ENCODE measurements around the gene BACH2. TPM values are rescaled to one million over a fixed set of nuclear protein-coding genes. Genes with fewer than 3 reads are reported as not detected.
"Not testable (repeated sequence)": the region's sequence is repeated elsewhere in the genome, so short reads cannot be mapped to it uniquely, and the experiment has no call there.

Gene BACH2
- total RNA-seq, 1 donor from 2014 or later, result 5.0 TPM

DNA sequence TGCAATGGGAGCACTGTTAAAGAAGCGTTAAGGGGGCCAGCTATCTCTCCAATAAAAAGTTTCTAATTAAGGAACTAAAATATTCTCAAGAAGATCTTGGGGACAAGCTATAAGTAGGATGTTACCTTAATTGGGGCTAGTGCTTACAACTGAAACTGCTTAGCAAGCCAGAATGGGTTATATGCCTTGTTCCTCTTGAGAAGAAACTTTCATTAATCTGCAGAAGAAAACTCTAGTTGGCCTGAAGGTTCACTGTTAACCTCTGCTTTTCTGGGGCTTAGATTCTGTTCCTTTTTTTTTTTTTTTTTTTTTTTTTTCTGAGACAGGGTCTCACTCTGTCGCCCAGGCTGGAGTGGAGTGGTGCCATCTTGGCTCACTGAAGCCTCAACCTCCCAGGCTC is 82.2 kb downstream of the BACH2 start:
- H3K36me3 ChIP-seq (ENCODE audit: control insufficient read depth, insufficient read depth, low read length), result no peaks in the 10 kb centered on the region
- H3K4me3 ChIP-seq (ENCODE audit: low read depth, low read length), result no peak overlapping the region
- TF ChIP-seq, protein P1, sequence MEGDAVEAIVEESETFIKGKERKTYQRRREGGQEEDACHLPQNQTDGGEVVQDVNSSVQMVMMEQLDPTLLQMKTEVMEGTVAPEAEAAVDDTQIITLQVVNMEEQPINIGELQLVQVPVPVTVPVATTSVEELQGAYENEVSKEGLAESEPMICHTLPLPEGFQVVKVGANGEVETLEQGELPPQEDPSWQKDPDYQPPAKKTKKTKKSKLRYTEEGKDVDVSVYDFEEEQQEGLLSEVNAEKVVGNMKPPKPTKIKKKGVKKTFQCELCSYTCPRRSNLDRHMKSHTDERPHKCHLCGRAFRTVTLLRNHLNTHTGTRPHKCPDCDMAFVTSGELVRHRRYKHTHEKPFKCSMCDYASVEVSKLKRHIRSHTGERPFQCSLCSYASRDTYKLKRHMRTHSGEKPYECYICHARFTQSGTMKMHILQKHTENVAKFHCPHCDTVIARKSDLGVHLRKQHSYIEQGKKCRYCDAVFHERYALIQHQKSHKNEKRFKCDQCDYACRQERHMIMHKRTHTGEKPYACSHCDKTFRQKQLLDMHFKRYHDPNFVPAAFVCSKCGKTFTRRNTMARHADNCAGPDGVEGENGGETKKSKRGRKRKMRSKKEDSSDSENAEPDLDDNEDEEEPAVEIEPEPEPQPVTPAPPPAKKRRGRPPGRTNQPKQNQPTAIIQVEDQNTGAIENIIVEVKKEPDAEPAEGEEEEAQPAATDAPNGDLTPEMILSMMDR (IDR thresholded peaks at IDR 0.05; ENCODE audit: insufficient read depth, low read length, poor library complexity, severe bottlenecking), result no peak
- H3K27me3 ChIP-seq (ENCODE audit: control insufficient read depth, insufficient read depth, low read length), result no peaks in the 10 kb centered on the region
- no peak for DNase-seq (ENCODE audit: low read depth)

DNA sequence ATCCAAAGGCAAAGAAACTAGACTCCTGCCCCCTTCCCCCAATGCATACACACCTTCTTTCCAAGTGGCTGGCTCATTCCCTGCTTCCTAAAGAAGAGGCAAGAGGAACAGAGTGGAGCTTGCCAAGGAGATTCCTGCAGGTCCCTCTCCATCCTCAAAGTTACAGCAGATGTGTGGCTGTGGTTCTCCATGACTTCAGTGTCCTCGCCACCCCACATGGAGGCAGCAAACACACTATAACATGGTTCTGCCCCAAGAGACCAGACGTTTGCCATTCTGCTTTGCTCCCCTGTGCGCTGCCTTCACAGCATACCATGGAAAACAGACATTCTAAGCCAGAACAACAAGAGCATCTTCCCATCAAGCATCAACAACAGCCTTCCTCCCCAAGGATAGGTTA is 84.4 kb downstream of the BACH2 start:
- H3K27me3 ChIP-seq (ENCODE audit: control insufficient read depth, insufficient read depth, low read length), result no peaks in the 10 kb centered on the region

DNA sequence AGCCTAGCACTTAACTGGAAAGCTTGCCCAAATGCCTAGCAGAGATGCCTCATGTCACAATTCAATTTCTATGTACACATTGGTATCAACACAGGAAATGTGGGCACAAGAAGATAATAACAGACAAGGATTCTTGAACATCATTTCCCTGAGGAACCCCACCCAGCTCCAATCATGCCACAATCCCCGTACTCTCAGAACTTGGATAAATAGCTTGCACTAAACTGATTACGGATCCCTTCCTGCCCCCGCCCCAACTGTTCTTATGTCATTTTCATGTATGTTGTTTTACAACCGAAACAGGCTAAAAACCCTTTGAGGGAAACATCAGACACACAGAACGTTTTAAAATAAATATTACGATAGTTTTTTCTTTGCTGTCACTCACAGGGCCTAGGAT is 87.1 kb downstream of the BACH2 start:
- no peaks in the 10 kb centered on the region for H3K27me3 ChIP-seq (ENCODE audit: control insufficient read depth, insufficient read depth, low read length)
- H3K36me3 ChIP-seq (ENCODE audit: control insufficient read depth, insufficient read depth, low read length), result no peaks in the 10 kb centered on the region
- H3K4me3 ChIP-seq (ENCODE audit: low read depth, low read length), result no peak overlapping the region
- no peak for DNase-seq (ENCODE audit: low read depth)
- TF ChIP-seq, protein P1 (IDR thresholded peaks at IDR 0.05; ENCODE audit: insufficient read depth, low read length, poor library complexity, severe bottlenecking), result no peak

More for the DNA sequence above, 84.4 kb downstream of the BACH2 start:
- TF ChIP-seq, protein P1 (IDR thresholded peaks at IDR 0.05; ENCODE audit: insufficient read depth, low read length, poor library complexity, severe bottlenecking), result no peak
- no peak for DNase-seq (ENCODE audit: low read depth)
- H3K36me3 ChIP-seq (ENCODE audit: control insufficient read depth, insufficient read depth, low read length), result no peaks in the 10 kb centered on the region
- no peak overlapping the region for H3K4me3 ChIP-seq (ENCODE audit: low read depth, low read length)

DNA sequence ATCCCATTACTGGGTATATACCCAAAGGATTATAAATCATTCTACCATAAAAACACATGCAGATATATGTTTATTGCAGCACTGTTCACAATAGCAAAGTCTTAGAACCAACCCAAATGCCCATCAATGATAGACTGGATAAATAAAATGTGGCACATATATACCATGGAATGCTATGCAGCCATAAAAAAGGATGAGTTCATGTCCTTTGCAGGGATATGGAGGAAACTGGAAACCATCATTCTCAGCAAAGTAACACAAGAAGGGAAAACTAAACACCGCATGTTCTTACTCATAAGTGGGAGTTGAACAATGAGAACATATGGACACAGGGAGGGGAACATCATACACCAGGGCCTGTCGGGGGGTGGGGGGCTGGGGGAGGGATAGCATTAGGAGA is 88.0 kb downstream of the BACH2 start:
- H3K36me3 ChIP-seq (ENCODE audit: control insufficient read depth, insufficient read depth, low read length); H3K27me3 ChIP-seq (ENCODE audit: control insufficient read depth, insufficient read depth, low read length); DNase-seq (ENCODE audit: low read depth): not testable (repeated sequence)

DNA sequence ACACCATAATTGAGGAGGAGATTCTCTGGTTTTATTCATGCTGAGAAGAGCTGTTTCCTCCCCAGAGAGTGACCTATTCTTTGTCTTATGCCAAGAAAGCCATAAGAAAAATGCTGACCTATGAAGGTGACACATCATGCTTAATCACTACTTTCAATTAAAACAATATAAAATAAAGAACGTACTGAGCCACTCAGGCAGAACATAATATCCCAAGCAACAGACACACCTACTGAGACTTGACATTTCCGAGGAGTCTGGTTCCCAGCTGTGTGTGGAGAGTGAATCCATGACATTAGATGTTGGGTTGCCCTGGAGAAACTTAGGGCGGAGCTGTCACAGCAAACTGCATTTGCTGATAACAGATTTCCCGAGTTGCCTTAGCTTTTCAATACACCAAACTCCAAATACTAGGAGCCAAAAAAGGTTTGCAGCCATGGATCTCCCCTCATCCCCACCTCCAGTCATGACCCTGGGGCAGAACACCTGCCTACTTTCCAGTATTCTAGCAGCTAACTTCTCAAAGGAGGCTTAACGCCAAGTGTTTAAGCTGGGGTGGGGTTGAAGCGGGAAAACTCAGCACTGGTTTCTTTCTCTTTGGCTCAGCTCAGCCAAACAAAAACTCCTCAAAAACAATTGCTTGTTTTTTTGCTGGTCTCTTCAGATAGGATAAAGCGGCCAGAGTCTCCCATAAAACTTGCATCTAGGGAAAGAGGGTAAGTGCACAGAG is 92.2 kb downstream of the BACH2 start:
- DNase-seq (ENCODE audit: low read depth), result no peak
- TF ChIP-seq, protein P1 (IDR thresholded peaks at IDR 0.05; ENCODE audit: insufficient read depth, low read length, poor library complexity, severe bottlenecking), result no peak
- Histone ChIP-seq H3K36me3 (ENCODE audit: control insufficient read depth, insufficient read depth, low read length) (no peaks in the 10 kb centered on the region), H3K27me3 (ENCODE audit: control insufficient read depth, insufficient read depth, low read length) (no peaks in the 10 kb centered on the region), H3K4me3 (ENCODE audit: low read depth, low read length) (no peak overlapping the region)

More for the DNA sequence above, 88.0 kb downstream of the BACH2 start:
- not testable (repeated sequence) for H3K4me3 ChIP-seq (ENCODE audit: low read depth, low read length)

DNA sequence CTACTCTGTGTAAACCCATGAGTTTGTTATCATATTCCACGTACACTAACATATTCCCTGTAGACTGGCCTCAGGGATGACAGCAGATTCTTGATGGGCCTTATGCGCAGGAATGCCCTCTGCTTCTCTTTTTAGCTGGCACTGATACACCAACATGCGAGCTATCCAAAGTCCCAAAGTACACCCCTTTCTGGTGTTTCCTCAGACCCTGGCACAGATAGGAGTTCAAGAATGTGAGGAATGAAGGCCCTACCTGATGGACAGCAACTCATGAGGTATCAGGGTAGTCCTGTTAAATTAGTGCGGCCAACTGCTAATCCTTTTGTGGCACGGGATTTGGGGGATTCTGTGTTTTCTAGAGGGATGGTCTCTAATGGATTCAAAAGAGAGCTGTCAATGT is 93.0 kb downstream of the BACH2 start:
- no peak for DNase-seq (ENCODE audit: low read depth)
- no peaks in the 10 kb centered on the region for H3K36me3 ChIP-seq (ENCODE audit: control insufficient read depth, insufficient read depth, low read length)
- H3K27me3 ChIP-seq (ENCODE audit: control insufficient read depth, insufficient read depth, low read length), result no peaks in the 10 kb centered on the region
- TF ChIP-seq, protein P1 (IDR thresholded peaks at IDR 0.05; ENCODE audit: insufficient read depth, low read length, poor library complexity, severe bottlenecking), result no peak
- H3K4me3 ChIP-seq (ENCODE audit: low read depth, low read length), result no peak overlapping the region

All from kidney epithelial cell (primary cell).